SJSA1 (cell line): ENCODE measurements around the gene ALAS1. TPM values are rescaled to one million over a fixed set of nuclear protein-coding genes. Genes with fewer than 3 reads are reported as not detected.

Experiments used
- DNase-seq, 2 experiments: peaks; one replicate each; pipeline ENCODE4 v3.0.0-alpha.2; 2015 to 2020; ENCODE audit warnings: low spot score in 2 of 2, low read depth in 1 of 2
- H3K27ac ChIP-seq: fragments of 250-450 bp; sonication (Bioruptor Pico); 2 replicates; pipeline ENCODE4 v1.5.1; 2020; ENCODE audit warnings: mild to moderate bottlenecking, moderate library complexity
- H3K27me3 ChIP-seq: fragments of 250-450 bp; sonication (Bioruptor Pico); replicated peaks from 2 replicates; pipeline ENCODE4 v1.5.1; 2020; ENCODE audit warnings: mild to moderate bottlenecking, moderate library complexity
- H3K36me3 ChIP-seq: fragments of 250-450 bp; sonication (Bioruptor Pico); 2 replicates; pipeline ENCODE4 v1.5.1; 2020; ENCODE audit warnings: mild to moderate bottlenecking
- H3K4me1 ChIP-seq: fragments of 250-450 bp; sonication (Bioruptor Pico); replicated peaks from 2 replicates; pipeline ENCODE4 v1.6.1; 2021; ENCODE audit warnings: mild to moderate bottlenecking
- H3K4me3 ChIP-seq: fragments of 250-450 bp; sonication (Bioruptor Pico); 2 replicates; pipeline ENCODE4 v1.5.1; 2020; ENCODE audit warnings: mild to moderate bottlenecking
- H3K9me3 ChIP-seq: fragments of 250-450 bp; sonication (Bioruptor Pico); replicated peaks from 2 replicates; pipeline ENCODE4 v1.5.1; 2020; ENCODE audit warnings: mild to moderate bottlenecking
- total RNA-seq: library from RNA; depleted of rRNA; stranded (reverse); fragments of >200 nt; shearing (Covaris generic); gene quantifications from 2 replicates; pipeline ENCODE4 v1.2.3, GENCODE V29; 2014; rRNA removed

Gene ALAS1
- total RNA-seq, 1 experiment from 2014 or later, result 44.8 TPM

DNA sequence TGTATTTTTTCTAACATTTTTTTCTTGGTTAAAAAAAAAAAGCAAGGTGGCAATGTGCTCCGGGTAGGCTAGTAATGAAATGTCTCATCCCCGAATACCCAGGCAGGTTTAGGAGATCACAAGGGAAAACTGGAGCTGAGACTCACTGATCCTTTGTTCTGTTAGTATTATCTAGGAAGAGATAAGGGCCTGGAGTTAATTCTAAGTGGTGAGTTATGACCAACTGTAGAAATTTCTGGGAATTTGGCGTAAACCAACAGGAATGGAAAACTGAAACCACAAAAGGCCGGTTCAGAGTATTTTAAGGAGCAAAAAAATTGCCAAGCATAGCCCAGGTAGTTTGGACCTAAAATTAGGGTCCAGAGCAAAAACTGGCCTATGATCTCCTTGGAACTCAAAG is 60.0 kb downstream of the ALAS1 start:
- peaks cover 99% of the 10 kb centered on the region for H3K36me3 ChIP-seq
- H3K9me3 ChIP-seq, result no peaks in the 10 kb centered on the region
- H3K4me1 ChIP-seq, result 0 out of 2 replicates have a peak, but pooled peaks cover 4% of the 10 kb centered on the region
- H3K27me3 ChIP-seq, result no peaks in the 10 kb centered on the region
- no peak for DNase-seq
- no peak overlapping the region for H3K27ac ChIP-seq
- no peak overlapping the region for H3K4me3 ChIP-seq

DNA sequence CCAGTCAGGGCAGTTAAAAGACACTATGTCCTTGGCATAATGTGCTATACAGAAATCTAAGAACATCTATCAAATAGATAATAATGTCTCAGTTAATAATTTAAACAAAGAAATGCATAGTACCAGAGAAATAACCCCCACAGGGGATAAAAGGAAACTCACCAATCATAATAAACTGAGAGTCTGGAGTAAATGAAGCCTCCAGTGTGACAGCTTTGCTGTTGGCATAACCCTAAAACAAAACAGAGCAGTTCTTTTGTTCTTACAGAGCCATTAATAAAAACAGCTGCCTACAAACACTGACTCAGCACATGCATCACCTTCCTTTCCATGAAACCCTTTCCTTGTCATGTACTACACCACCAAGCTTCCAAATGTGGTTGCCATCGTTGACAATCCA is 61.1 kb downstream of the ALAS1 start:
- Histone ChIP-seq H3K9me3 (no peaks in the 10 kb centered on the region), H3K27ac (no peak overlapping the region), H3K27me3 (no peaks in the 10 kb centered on the region), H3K4me1 (0 out of 2 replicates have a peak, but pooled peaks cover 4% of the 10 kb centered on the region), H3K36me3 (peaks cover 99% of the 10 kb centered on the region), H3K4me3 (no peak overlapping the region)
- DNase-seq, result no peak

DNA sequence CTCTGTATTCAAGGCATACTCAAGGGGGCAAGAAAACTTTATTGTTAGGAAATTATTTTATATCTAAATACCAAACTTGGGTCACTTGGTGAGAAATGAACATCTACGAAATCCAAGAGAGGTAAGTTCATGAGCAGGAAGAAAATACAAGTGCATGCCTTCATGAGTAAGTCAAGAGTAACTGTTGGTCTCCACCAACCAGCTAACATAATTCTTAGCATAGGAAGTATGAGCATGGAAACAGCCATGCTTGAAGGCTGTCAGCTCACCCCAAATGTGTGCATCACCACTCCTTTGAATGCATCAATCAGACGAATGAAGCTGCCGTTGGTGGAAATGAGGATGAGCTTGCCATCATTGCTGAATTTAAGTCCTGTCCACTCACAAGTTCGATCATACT is 61.5 kb downstream of the ALAS1 start:
- Histone ChIP-seq H3K4me1 (0 out of 2 replicates have a peak, but pooled peaks cover 4% of the 10 kb centered on the region), H3K9me3 (no peaks in the 10 kb centered on the region), H3K27ac (no peak overlapping the region), H3K4me3 (no peak overlapping the region), H3K27me3 (no peaks in the 10 kb centered on the region), H3K36me3 (peaks cover 99% of the 10 kb centered on the region)
- DNase-seq, result no peak

DNA sequence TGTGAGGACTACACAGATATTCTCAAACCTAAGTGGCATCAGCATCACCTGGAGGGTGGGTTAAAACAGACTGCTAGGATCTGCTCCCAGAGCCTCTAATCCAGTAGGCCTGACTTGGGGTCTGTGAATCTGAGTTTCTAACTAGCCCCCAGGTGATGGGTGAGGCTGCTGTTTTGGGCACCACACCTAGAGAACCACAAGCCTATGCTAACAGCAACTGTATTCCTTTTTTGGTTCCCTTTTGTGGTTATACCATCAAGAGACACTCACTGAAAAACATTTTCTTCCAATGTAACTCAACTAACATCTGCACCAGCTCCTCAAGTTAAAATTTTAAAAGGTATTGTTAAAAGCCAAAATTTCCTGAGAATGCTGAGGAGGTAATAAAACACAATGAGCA is 64.5 kb downstream of the ALAS1 start:
- H3K27ac ChIP-seq, result no peak overlapping the region
- 0 out of 2 replicates have a peak, but pooled peaks cover 4% of the 10 kb centered on the region for H3K4me1 ChIP-seq
- H3K36me3 ChIP-seq, result peaks cover 96% of the 10 kb centered on the region
- no peak for DNase-seq
- H3K27me3 ChIP-seq, result no peaks in the 10 kb centered on the region
- H3K9me3 ChIP-seq, result no peaks in the 10 kb centered on the region
- no peak overlapping the region for H3K4me3 ChIP-seq

Other genes starting within 250 kb of the ALAS1 start
- not detected in 2 replicates for gene GPR62, start 242.8 kb upstream of the ALAS1 start, total RNA-seq
- 75.3 and 138 TPM in 2 replicates for gene PCBP4, start 230.7 kb upstream of the ALAS1 start, total RNA-seq
- 26.6 and 31.0 TPM in 2 replicates for gene ABHD14B, start 224.1 kb upstream of the ALAS1 start, total RNA-seq
- 2.3 and 13.2 TPM in 2 replicates for gene ABHD14A, start 223.1 kb upstream of the ALAS1 start, total RNA-seq
- 11.0 and 19.0 TPM in 2 replicates for gene ACY1, start 214.6 kb upstream of the ALAS1 start, total RNA-seq
- 462 and 868 TPM in 2 replicates for gene RPL29, start 202.3 kb upstream of the ALAS1 start, total RNA-seq
- 7.9 and 13.3 TPM in 2 replicates for gene DUSP7, start 141.6 kb upstream of the ALAS1 start, total RNA-seq
- gene POC1A, start 43.7 kb upstream of the ALAS1 start, total RNA-seq, result 12.8 and 14.2 TPM in 2 replicates
- gene TLR9, start 27.5 kb downstream of the ALAS1 start, total RNA-seq, result not detected in 2 replicates
- gene TWF2, start 41.0 kb downstream of the ALAS1 start, total RNA-seq, result 61.1 and 66.5 TPM in 2 replicates
- gene PPM1M, start 47.6 kb downstream of the ALAS1 start, total RNA-seq, result 5.5 and 7.7 TPM in 2 replicates
- 24.1 and 37.0 TPM in 2 replicates for gene WDR82, start 80.5 kb downstream of the ALAS1 start, total RNA-seq
- gene GLYCTK, start 89.7 kb downstream of the ALAS1 start, total RNA-seq, result 3.7 and 6.1 TPM in 2 replicates
- 0.47 and 1.1 TPM in 2 replicates for gene DNAH1, start 118.2 kb downstream of the ALAS1 start, total RNA-seq
- 50.2 and 60.1 TPM in 2 replicates for gene BAP1, start 211.8 kb downstream of the ALAS1 start, total RNA-seq
- gene PHF7, start 212.5 kb downstream of the ALAS1 start, total RNA-seq, result 7.6 and 9.5 TPM in 2 replicates
- 0.13 TPM in 1 of 2 replicates, not detected in the other for gene SEMA3G, start 246.9 kb downstream of the ALAS1 start, total RNA-seq